Central memory CD4-positive, alpha-beta T cell (primary cell): ENCODE measurements around the gene GUCY1A2.
"Not testable (repeated sequence)": the region's sequence is repeated elsewhere in the genome, so short reads cannot be mapped to it uniquely, and the experiment has no call there.

Source experiments
- DNase-seq: peaks from one replicate; pipeline ENCODE4 v3.0.0; 2022

GUCY1A2 gene

GRCh38 chr11:106939157-106939556, 79.1 kb downstream of the GUCY1A2 start:
- DNase-seq, result no peak

- DNase-seq, result no peak
Observed at GRCh38 chr11:106937111-106937510, 81.2 kb downstream of the GUCY1A2 start.

- DNase-seq, result no peak
Observed at GRCh38 chr11:106925245-106925644, 93.0 kb downstream of the GUCY1A2 start.

GRCh38 chr11:106920899-106921509, 97.3 kb downstream of the GUCY1A2 start:
- no peak for DNase-seq

GRCh38 chr11:106917973-106918372, 100.3 kb downstream of the GUCY1A2 start:
- no peak for DNase-seq

- no peak for DNase-seq
Observed at GRCh38 chr11:106914409-106914808, 103.9 kb downstream of the GUCY1A2 start.

- DNase-seq, result no peak
Observed at GRCh38 chr11:106913141-106913540, 105.1 kb downstream of the GUCY1A2 start.

GRCh38 chr11:106904826-106905225, 113.5 kb downstream of the GUCY1A2 start:
- DNase-seq, result no peak

- no peak for DNase-seq
Observed at GRCh38 chr11:106889718-106890117, 128.6 kb downstream of the GUCY1A2 start.

- DNase-seq, result no peak
Observed at GRCh38 chr11:106888386-106888785, 129.9 kb downstream of the GUCY1A2 start.

- DNase-seq, result not testable (repeated sequence)
Observed at GRCh38 chr11:106883693-106884092, 134.6 kb downstream of the GUCY1A2 start.

- no peak for DNase-seq
Observed at GRCh38 chr11:106879832-106880546, 138.3 kb downstream of the GUCY1A2 start.

GRCh38 chr11:106879029-106879428, 139.2 kb downstream of the GUCY1A2 start:
- DNase-seq, result no peak

- no peak for DNase-seq
Observed at GRCh38 chr11:106875013-106875412, 143.3 kb downstream of the GUCY1A2 start.

- no peak for DNase-seq
Observed at GRCh38 chr11:106872246-106872645, 146.0 kb downstream of the GUCY1A2 start.

GRCh38 chr11:106858200-106858599, 160.1 kb downstream of the GUCY1A2 start:
- DNase-seq, result no peak

GRCh38 chr11:106856566-106856965, 161.7 kb downstream of the GUCY1A2 start:
- DNase-seq, result no peak

GRCh38 chr11:106854429-106854828, 163.8 kb downstream of the GUCY1A2 start:
- no peak for DNase-seq

GRCh38 chr11:106853850-106854401, 164.3 kb downstream of the GUCY1A2 start:
- DNase-seq, result no peak

- no peak for DNase-seq
Observed at GRCh38 chr11:106852779-106853178, 165.5 kb downstream of the GUCY1A2 start.

GRCh38 chr11:106848526-106848925, 169.8 kb downstream of the GUCY1A2 start:
- no peak for DNase-seq

GRCh38 chr11:106842134-106842533, 176.1 kb downstream of the GUCY1A2 start:
- no peak for DNase-seq

- DNase-seq, result no peak
Observed at GRCh38 chr11:106840947-106841346, 177.3 kb downstream of the GUCY1A2 start.

GRCh38 chr11:106840146-106840545, 178.1 kb downstream of the GUCY1A2 start:
- DNase-seq, result no peak
